GM19438 (cell line): ENCODE data around the gene TGFBR2.

Experiments
- ATAC-seq: cut with Tn5 transposase; IDR thresholded peaks from one replicate; pipeline ENCODE4 v1.9.1; 2021; ENCODE audit warnings: low read depth; ENCODE audit not compliant: unreplicated experiment

Gene TGFBR2

GRCh38 chr3:30633718-30634117 lies 27.3 kb downstream of the TGFBR2 start:
- no peak for ATAC-seq

GRCh38 chr3:30634761-30635735 lies 28.6 kb downstream of the TGFBR2 start:
- ATAC-seq = no peak

GRCh38 chr3:30637310-30638219 lies 31.2 kb downstream of the TGFBR2 start:
- no peak for ATAC-seq

- ATAC-seq = no peak
Measured at GRCh38 chr3:30638685-30639412, 32.4 kb downstream of the TGFBR2 start.

- ATAC-seq = peak; percentile 59
Measured at GRCh38 chr3:30639937-30640336, 33.5 kb downstream of the TGFBR2 start.

- ATAC-seq = no peak
Measured at GRCh38 chr3:30640851-30641250, 34.5 kb downstream of the TGFBR2 start.

GRCh38 chr3:30641416-30642251 lies 35.2 kb downstream of the TGFBR2 start:
- no peak for ATAC-seq

- no peak for ATAC-seq
Measured at GRCh38 chr3:30642849-30643361, 36.5 kb downstream of the TGFBR2 start.

GRCh38 chr3:30643763-30644462 lies 37.5 kb downstream of the TGFBR2 start:
- no peak for ATAC-seq

- ATAC-seq = peak; percentile 54
Measured at GRCh38 chr3:30644615-30645014, 38.2 kb downstream of the TGFBR2 start.

GRCh38 chr3:30645077-30645476 lies 38.7 kb downstream of the TGFBR2 start:
- ATAC-seq = no peak

- ATAC-seq = no peak
Measured at GRCh38 chr3:30646181-30646876, 39.9 kb downstream of the TGFBR2 start.

GRCh38 chr3:30646961-30647752 lies 40.8 kb downstream of the TGFBR2 start:
- no peak for ATAC-seq

GRCh38 chr3:30648670-30649357 lies 42.4 kb downstream of the TGFBR2 start:
- ATAC-seq = no peak

GRCh38 chr3:30649572-30650318 lies 43.3 kb downstream of the TGFBR2 start:
- ATAC-seq = no peak

- ATAC-seq = no peak
Measured at GRCh38 chr3:30650348-30650995, 44.1 kb downstream of the TGFBR2 start.
